Tibial nerve (tissue), 4 donors: ENCODE data around the gene PLEKHA6.

ENCODE experiments used
- EP300 ChIP-seq, 2 donors: sonication (generic); formaldehyde crosslinking; IDR thresholded peaks; one replicate each; pipeline ENCODE4 v1.6.1; 2017; ENCODE audit warnings: antibody characterized with exemption in 2 of 2, mild to moderate bottlenecking in 1 of 2
- POLR2A ChIP-seq, 2 donors: fragments of 450-650 bp; IDR thresholded peaks; one replicate each; pipeline ENCODE4 v1.6.1; 2017; ENCODE audit warnings: antibody characterized with exemption in 2 of 2, mild to moderate bottlenecking in 2 of 2, moderate library complexity in 2 of 2
- TF ChIP-seq, protein P1 (sequence below), 5 experiments: fragments of 200-600 bp in 3 of 5; fragments of 450-650 bp in 2 of 5; sonication (generic) in 3 of 5; IDR thresholded peaks; one replicate each; pipeline ENCODE4 v1.5.1; 2016 to 2019; ENCODE audit warnings: antibody characterized with exemption in 5 of 5, mild to moderate bottlenecking in 3 of 5, moderate library complexity in 2 of 5

DNA sequence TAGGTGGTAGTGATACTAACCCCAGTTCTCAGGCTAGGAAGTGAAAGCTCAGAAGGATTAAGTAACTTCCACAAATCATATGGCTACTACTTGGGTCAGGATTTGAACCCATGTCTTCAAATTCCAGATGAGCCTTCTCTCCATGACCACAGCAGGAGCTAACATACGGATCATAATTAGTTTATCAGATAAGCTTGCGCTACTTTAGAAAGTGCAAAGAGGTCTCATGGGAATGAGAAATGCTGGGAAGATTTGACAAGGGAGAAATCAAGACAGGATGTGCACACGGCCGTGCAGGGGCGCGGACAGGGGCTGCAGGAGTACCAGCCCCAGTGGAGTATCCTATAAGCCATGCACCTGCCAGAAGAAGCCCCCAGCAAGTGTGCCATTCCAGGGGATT, 5.2 kb downstream of the PLEKHA6 start:
- TF ChIP-seq, protein P1, sequence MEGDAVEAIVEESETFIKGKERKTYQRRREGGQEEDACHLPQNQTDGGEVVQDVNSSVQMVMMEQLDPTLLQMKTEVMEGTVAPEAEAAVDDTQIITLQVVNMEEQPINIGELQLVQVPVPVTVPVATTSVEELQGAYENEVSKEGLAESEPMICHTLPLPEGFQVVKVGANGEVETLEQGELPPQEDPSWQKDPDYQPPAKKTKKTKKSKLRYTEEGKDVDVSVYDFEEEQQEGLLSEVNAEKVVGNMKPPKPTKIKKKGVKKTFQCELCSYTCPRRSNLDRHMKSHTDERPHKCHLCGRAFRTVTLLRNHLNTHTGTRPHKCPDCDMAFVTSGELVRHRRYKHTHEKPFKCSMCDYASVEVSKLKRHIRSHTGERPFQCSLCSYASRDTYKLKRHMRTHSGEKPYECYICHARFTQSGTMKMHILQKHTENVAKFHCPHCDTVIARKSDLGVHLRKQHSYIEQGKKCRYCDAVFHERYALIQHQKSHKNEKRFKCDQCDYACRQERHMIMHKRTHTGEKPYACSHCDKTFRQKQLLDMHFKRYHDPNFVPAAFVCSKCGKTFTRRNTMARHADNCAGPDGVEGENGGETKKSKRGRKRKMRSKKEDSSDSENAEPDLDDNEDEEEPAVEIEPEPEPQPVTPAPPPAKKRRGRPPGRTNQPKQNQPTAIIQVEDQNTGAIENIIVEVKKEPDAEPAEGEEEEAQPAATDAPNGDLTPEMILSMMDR (IDR thresholded peaks at IDR 0.05): no peak
- no peak for TF ChIP-seq POLR2A (IDR thresholded peaks at IDR 0.05)
- TF ChIP-seq EP300 (IDR thresholded peaks at IDR 0.05): no peak
